Progenitor cell of endocrine pancreas (in vitro differentiated cells): ENCODE results near the gene PROSER1. TPM values are rescaled to one million over a fixed set of nuclear protein-coding genes. Genes with fewer than 3 reads are reported as not detected.
"Not testable (repeated sequence)": the region's sequence is repeated elsewhere in the genome, so short reads cannot be mapped to it uniquely, and the experiment has no call there.

Experiments
- DNase-seq: peaks from one replicate; pipeline ENCODE4 v3.0.0; 2021; ENCODE audit warnings: low spot score; ENCODE audit not compliant: unreplicated experiment
- H3K27ac Mint-ChIP-seq: 2 replicates; pipeline ENCODE4 v1.8.0; 2021; ENCODE audit warnings: mild to moderate bottlenecking, moderate library complexity, mixed read lengths
- H3K27me3 Mint-ChIP-seq: 2 replicates; pipeline ENCODE4 v1.8.0; 2021; ENCODE audit warnings: mixed read lengths
- H3K36me3 Mint-ChIP-seq: 2 replicates; pipeline ENCODE4 v1.8.0; 2022; ENCODE audit warnings: mixed read lengths; ENCODE audit not compliant: insufficient read depth
- H3K4me1 Mint-ChIP-seq: 2 replicates; pipeline ENCODE4 v1.8.0; 2021; ENCODE audit warnings: low read depth, mixed read lengths
- H3K4me3 Mint-ChIP-seq: 2 replicates; pipeline ENCODE4 v1.8.0; 2021; ENCODE audit warnings: low read depth, mild to moderate bottlenecking, moderate library complexity, mixed read lengths
- H3K9me3 Mint-ChIP-seq: 2 replicates; pipeline ENCODE4 v1.8.0; 2021; ENCODE audit warnings: low read depth, mixed read lengths
- total RNA-seq: library from RNA; stranded (reverse); gene quantifications from 2 replicates; pipeline ENCODE4 v1.2.1, GENCODE V29; 2021
- TF ChIP-seq, protein P1 (sequence below): fragments of 200-600 bp; sonication (generic); IDR thresholded peaks from one replicate; pipeline ENCODE4 v1.5.0; 2021; ENCODE audit warnings: antibody characterized with exemption, mild to moderate bottlenecking; ENCODE audit not compliant: unreplicated experiment

The PROSER1 gene
- total RNA-seq, 1 donor from 2014 or later = 66.4 TPM

DNA sequence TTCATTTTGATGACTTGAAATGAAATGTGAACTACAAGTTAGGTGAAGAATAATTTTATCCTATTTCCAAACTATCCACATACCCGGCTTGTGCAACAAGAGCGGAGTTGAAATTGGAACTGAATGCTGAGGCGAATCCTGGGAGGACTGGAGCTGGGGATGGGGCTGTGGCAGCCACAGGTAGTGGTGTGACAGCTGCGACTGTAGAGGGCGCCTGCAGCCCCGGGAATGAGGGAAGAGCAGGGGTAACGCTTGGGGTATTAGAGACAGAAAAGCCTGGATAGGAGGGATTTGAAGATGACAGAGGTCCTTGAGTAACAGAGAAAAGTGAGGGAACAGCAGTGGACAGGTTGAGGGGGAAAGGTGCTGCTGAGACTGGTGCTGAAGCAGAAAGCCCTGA is 25.3 kb downstream of the PROSER1 start:
- Mint-ChIP-seq H3K4me1 (peaks cover 7% of the 10 kb centered on the region), H3K4me3 (no peak overlapping the region), H3K9me3 (peaks cover 2% of the 10 kb centered on the region), H3K27ac (no peak overlapping the region), H3K27me3 (no peaks in the 10 kb centered on the region), H3K36me3 (peaks cover 52% of the 10 kb centered on the region)
- DNase-seq = no peak
- TF ChIP-seq, protein P1, sequence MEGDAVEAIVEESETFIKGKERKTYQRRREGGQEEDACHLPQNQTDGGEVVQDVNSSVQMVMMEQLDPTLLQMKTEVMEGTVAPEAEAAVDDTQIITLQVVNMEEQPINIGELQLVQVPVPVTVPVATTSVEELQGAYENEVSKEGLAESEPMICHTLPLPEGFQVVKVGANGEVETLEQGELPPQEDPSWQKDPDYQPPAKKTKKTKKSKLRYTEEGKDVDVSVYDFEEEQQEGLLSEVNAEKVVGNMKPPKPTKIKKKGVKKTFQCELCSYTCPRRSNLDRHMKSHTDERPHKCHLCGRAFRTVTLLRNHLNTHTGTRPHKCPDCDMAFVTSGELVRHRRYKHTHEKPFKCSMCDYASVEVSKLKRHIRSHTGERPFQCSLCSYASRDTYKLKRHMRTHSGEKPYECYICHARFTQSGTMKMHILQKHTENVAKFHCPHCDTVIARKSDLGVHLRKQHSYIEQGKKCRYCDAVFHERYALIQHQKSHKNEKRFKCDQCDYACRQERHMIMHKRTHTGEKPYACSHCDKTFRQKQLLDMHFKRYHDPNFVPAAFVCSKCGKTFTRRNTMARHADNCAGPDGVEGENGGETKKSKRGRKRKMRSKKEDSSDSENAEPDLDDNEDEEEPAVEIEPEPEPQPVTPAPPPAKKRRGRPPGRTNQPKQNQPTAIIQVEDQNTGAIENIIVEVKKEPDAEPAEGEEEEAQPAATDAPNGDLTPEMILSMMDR = peak; percentile 41

DNA sequence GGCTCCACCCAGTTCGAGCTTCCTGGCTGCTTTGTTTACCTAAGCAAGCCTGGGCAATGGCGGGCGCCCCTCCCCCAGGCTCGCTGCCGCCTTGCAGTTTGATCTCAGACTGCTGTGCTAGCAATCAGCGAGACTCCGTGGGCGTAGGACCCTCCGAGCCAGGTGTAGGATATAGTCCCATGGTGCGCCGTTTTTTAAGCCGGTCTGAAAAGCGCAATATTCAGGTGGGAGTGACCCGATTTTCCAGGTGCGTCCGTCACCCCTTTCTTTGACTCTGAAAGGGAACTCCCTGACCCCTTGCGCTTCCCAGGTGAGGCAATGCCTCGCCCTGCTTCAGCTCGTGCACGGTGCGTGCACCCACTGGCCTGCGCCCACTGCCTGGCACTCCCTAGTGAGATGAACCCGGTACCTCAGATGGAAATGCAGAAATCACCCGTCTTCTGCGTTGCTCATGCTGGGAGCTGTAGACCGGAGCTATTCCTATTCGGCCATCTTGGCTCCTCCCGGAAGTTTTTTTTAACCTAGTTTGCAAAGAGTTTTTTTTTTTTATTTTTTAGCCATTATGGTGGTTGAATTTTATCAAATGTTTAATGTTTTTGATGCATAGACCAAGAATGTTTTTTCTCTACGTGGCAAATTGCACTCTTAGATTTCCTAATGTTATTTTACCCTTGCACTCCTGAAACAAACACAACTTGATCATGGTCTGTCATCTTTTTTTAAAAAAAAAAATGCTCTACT is 31.3 kb downstream of the PROSER1 start:
- H3K27ac Mint-ChIP-seq, DNase-seq, H3K4me1 Mint-ChIP-seq, H3K9me3 Mint-ChIP-seq, H3K27me3 Mint-ChIP-seq: not testable (repeated sequence)
- Mint-ChIP-seq H3K4me3 (peak overlapping the region; percentile 65), H3K36me3 (peaks cover 28% of the 10 kb centered on the region)

DNA sequence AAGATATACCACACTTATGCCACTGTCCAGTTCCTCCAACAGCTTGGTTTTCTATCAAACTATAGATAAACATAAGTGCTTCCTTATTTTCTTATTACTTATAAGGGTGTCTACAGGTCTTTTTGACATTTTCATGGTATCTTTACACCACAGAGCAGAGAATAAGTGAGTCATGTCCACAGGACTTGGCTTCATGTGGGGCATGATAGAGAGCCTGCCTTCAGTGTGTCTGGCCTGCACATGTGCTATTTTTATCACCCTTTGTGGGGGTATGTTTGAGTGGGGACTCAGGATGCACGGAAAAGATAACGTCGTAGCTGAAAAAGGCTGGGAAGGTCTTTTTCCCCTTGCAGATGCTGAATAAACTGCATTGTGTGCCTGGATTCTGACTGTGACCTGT is 39.1 kb downstream of the PROSER1 start:
- no peaks in the 10 kb centered on the region for H3K9me3 Mint-ChIP-seq
- TF ChIP-seq, protein P1 = no peak

DNA sequence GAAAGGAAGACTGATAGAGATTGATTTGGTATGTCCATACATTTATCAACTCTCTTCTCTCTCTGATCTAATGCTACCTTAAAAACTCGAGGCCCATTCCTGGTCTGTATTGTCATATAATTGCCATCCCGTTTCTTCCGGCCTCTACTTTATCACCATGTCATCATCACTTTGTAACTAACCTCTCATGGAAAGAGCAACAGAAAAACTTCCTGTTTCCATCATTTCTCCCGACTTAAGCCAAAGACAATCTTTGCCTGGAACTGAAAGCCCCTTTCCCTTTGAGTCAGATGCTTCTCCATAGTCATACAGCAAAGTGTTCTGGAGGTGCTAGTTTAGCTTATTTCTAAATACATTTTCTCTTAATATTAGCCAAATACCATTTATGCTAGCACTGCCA is 44.5 kb downstream of the PROSER1 start:
- Mint-ChIP-seq H3K36me3 (no peaks in the 10 kb centered on the region), H3K9me3 (no peaks in the 10 kb centered on the region), H3K4me1 (no peaks in the 10 kb centered on the region), H3K27me3 (no peaks in the 10 kb centered on the region), H3K27ac (no peak overlapping the region), H3K4me3 (no peak overlapping the region)
- TF ChIP-seq, protein P1 = no peak
- DNase-seq = no peak

More for the DNA sequence above, 39.1 kb downstream of the PROSER1 start:
- no peaks in the 10 kb centered on the region for H3K4me1 Mint-ChIP-seq
- no peaks in the 10 kb centered on the region for H3K36me3 Mint-ChIP-seq
- no peaks in the 10 kb centered on the region for H3K27me3 Mint-ChIP-seq
- H3K4me3 Mint-ChIP-seq = no peak overlapping the region
- no peak for DNase-seq
- H3K27ac Mint-ChIP-seq = no peak overlapping the region

DNA sequence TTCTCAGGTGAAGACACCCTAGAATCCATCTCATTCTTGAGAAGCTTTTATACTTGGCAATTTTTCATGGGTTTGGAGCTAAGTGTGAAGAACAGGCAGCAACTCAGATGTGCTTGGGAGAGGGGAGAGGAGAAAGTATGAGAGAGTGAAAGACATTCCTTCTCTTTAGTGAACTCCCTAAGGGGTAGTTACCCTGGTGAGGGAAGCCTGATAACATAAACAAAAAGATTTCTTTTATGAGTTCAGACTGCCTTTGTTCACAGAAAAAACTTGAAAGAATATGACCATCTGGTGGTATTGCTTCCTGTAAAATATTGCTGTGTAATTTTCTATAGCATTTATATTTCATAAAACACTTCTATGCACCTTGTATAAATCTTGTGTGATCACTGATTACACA is 47.2 kb downstream of the PROSER1 start, which contains the start of gene STOML3:
STOML3 (minus strand) TSS at position 139 of the 400 bp plus-strand sequence; CDS start at position 29, 110 bp downstream.
- no peaks in the 10 kb centered on the region for H3K9me3 Mint-ChIP-seq
- no peak within 1 kb of the TSS for H3K27ac Mint-ChIP-seq
- DNase-seq = no peak

More for the DNA sequence above, 47.2 kb downstream of the PROSER1 start, which contains the start of gene STOML3:
- H3K27me3 Mint-ChIP-seq = no peaks in the 10 kb centered on the region
- no peaks in the 10 kb centered on the region for H3K4me1 Mint-ChIP-seq
- TF ChIP-seq, protein P1 = no peak
- H3K4me3 Mint-ChIP-seq = no peak within 1 kb of the TSS
- no peaks in the 10 kb centered on the region for H3K36me3 Mint-ChIP-seq
